Measurements from ENCODE around the gene TIAL1. TPM values are rescaled to one million over a fixed set of nuclear protein-coding genes. Genes with fewer than 3 reads are reported as not detected.

Gene TIAL1
- total and polyA plus RNA-seq, 10 of the 15 experiments (the other 5 are each of a cell fraction or from before 2014, with no cell fraction given) = 26.0 to 159 (median 62.8) TPM

GRCh38 chr10:119644994-119645393 lies 48.2 kb upstream of the TIAL1 start:
- no peaks in the 10 kb centered on the region; the same call in 2 of the 3 replicates for H3K9me3 ChIP-seq (replicated peaks; ENCODE audit: control insufficient read depth, insufficient read depth, low read length)
- H3K4me2 ChIP-seq (ENCODE audit: control insufficient read depth, insufficient read depth) = no peak overlapping the region
- DNase-seq (ENCODE audit: low read depth, low spot score) (no peak), ATAC-seq (no peak), FAIRE-seq (no peak)
- no TSS peak for BruUV-seq (replicated peaks)
- H4K20me1 ChIP-seq (ENCODE audit: control insufficient read depth, insufficient read depth) = no peaks in the 10 kb centered on the region
- ChIA-PET POLR2A (interaction anchor here (0.6 kb wide), 1 partner anchor 12 kb away, joined by 4 read pairs; no protein-coding TSS in a partner anchor), CTCF (interaction anchor here (0.6 to 1.2 kb wide), 3 partner anchors 19 to 939 kb away, joined by 3 to 4 read pairs (median 3); no protein-coding TSS in a partner anchor), SMC1A (ENCODE audit: uncharacterized antibody, unreplicated experiment) (no interaction called here), RAD21 (ENCODE audit: unreplicated experiment) (no interaction called here)
- no peaks in the 10 kb centered on the region for H3K27me3 ChIP-seq (replicated peaks in 1 of 2; ENCODE audit: control insufficient read depth in 2 of 2, insufficient read depth in 2 of 2, low read length in 1 of 2)
- H3K4me1 ChIP-seq (ENCODE audit: control insufficient read depth, insufficient read depth, low read length) = no peaks in the 10 kb centered on the region
- no peak overlapping the region for H3K27ac ChIP-seq (ENCODE audit: control insufficient read depth, insufficient read depth)
- 87% methylated on average over 3 of the region's 3 CpGs for WGBS (ENCODE audit: insufficient coverage, insufficient replicate concordance, low lambda C conversion rate, missing lambda C conversion rate)
- no peaks in the 10 kb centered on the region for H3K36me3 ChIP-seq (ENCODE audit: control insufficient read depth in 2 of 2, insufficient read depth in 2 of 2, low read length in 1 of 2)
- H3K9ac ChIP-seq (ENCODE audit: control insufficient read depth, insufficient read depth, low read length) = no peak overlapping the region
- TF ChIP-seq ZNF384 (IDR thresholded peaks at IDR 0.05; ENCODE audit: borderline replicate concordance, low read depth, low read length) = no peak
- TF ChIP-seq ZNF24 (IDR thresholded peaks at IDR 0.05) = no peak
- TF ChIP-seq NR2C2 (IDR thresholded peaks at IDR 0.05; ENCODE audit: borderline replicate concordance, control insufficient read depth, insufficient read length, low read depth) = no peak
- TF ChIP-seq CBX5 (IDR thresholded peaks at IDR 0.05; ENCODE audit: low read depth) = 0 out of 2 replicates have a peak, but pooled peaks have one; percentile 60
- TF ChIP-seq NFYA (IDR thresholded peaks at IDR 0.05; ENCODE audit: borderline replicate concordance, low read depth, low read length) = no peak
- no peak for TF ChIP-seq CREB1 (IDR thresholded peaks at IDR 0.05; ENCODE audit: low read depth)
- no peak overlapping the region for H3K4me3 ChIP-seq
- intact Hi-C loops (cut with micrococcal nuclease; ENCODE audit: unreplicated experiment) = no loop called here
- in situ Hi-C loops (cut with MboI) = no loop called here
- H2AFZ ChIP-seq (ENCODE audit: control insufficient read depth, low read depth, low read length) = no peak overlapping the region
- no peaks in the 10 kb centered on the region for H3K79me2 ChIP-seq (ENCODE audit: control insufficient read depth, insufficient read depth, low read length)

- no peaks in the 10 kb centered on the region for H3K79me2 ChIP-seq (ENCODE audit: control insufficient read depth, insufficient read depth, low read length)
- ChIA-PET RAD21 (ENCODE audit: unreplicated experiment) (interaction anchor here (0.5 kb wide), 1 partner anchor 59 kb away, joined by 5 read pairs; no protein-coding TSS in a partner anchor), SMC1A (ENCODE audit: uncharacterized antibody, unreplicated experiment) (interaction anchor here (0.8 to 1.8 kb wide), 4 partner anchors 15 to 43 kb away, joined by 3 to 4 read pairs (median 4); no protein-coding TSS in a partner anchor), CTCF (interaction anchor here (0.7 to 1.3 kb wide), 8 partner anchors 8 to 1708 kb away, joined by 3 to 4 read pairs (median 3); no protein-coding TSS in a partner anchor), POLR2A (no interaction called here)
- no peak overlapping the region for H3K4me3 ChIP-seq
- intact Hi-C loops (cut with micrococcal nuclease; ENCODE audit: unreplicated experiment) = no loop called here
- no peaks in the 10 kb centered on the region for H3K27me3 ChIP-seq (replicated peaks in 1 of 2; ENCODE audit: control insufficient read depth in 2 of 2, insufficient read depth in 2 of 2, low read length in 1 of 2)
- WGBS (ENCODE audit: insufficient coverage, insufficient replicate concordance, low lambda C conversion rate, missing lambda C conversion rate) = 39% methylated on average over 15 of the region's 15 CpGs
- H3K4me1 ChIP-seq (ENCODE audit: control insufficient read depth, insufficient read depth, low read length) = no peaks in the 10 kb centered on the region
- BruUV-seq (replicated peaks) = no TSS peak
- H3K9ac ChIP-seq (ENCODE audit: control insufficient read depth, insufficient read depth, low read length) = no peak overlapping the region
- no peak overlapping the region for H3K4me2 ChIP-seq (ENCODE audit: control insufficient read depth, insufficient read depth)
- no peak for DNase-seq (ENCODE audit: low read depth, low spot score)
- in situ Hi-C loops (cut with MboI) = no loop called here
- FAIRE-seq = no peak
- no peaks in the 10 kb centered on the region for H3K36me3 ChIP-seq (ENCODE audit: control insufficient read depth in 2 of 2, insufficient read depth in 2 of 2, low read length in 1 of 2)
- H3K9me3 ChIP-seq (replicated peaks; ENCODE audit: control insufficient read depth, insufficient read depth, low read length) = no peaks in the 10 kb centered on the region; the same call in 2 of the 3 replicates
- no peak overlapping the region for H2AFZ ChIP-seq (ENCODE audit: control insufficient read depth, low read depth, low read length)
- ATAC-seq = no peak
- H4K20me1 ChIP-seq (ENCODE audit: control insufficient read depth, insufficient read depth) = no peaks in the 10 kb centered on the region
- H3K27ac ChIP-seq (ENCODE audit: control insufficient read depth, insufficient read depth) = no peak overlapping the region
- no peak for TF ChIP-seq POLR2AphosphoS5 (IDR thresholded peaks at IDR 0.05; ENCODE audit: low read length)
- TF ChIP-seq SPI1 (IDR thresholded peaks at IDR 0.05; ENCODE audit: borderline replicate concordance, insufficient read depth, low read depth, low read length) = no peak
- no peak for TF ChIP-seq CBX5 (IDR thresholded peaks at IDR 0.05; ENCODE audit: low read depth)
- no peak for TF ChIP-seq CREB1 (IDR thresholded peaks at IDR 0.05; ENCODE audit: low read depth)
- no peak for TF ChIP-seq CBFB (IDR thresholded peaks at IDR 0.05; ENCODE audit: low read depth)
- no peak for TF ChIP-seq TCF3 (IDR thresholded peaks at IDR 0.05; ENCODE audit: borderline replicate concordance, insufficient read depth, low read depth, low read length)
- TF ChIP-seq CTCF (IDR thresholded peaks at IDR 0.05 in 2 of 3, conservative IDR thresholded peaks at IDR 0.05 in 1 of 3; ENCODE audit: control insufficient read depth in 2 of 3, extremely low read depth in 1 of 3, insufficient read depth in 1 of 3, low read depth in 3 of 3, low read length in 3 of 3) = 0 out of 6 replicates have a peak, but pooled peaks of 1 of the 3 experiments have one; percentile 3
- TF ChIP-seq WRNIP1 (IDR thresholded peaks at IDR 0.05; ENCODE audit: borderline replicate concordance, low read depth, low read length) = no peak
Observed at GRCh38 chr10:119644205-119644814, 47.5 kb upstream of the TIAL1 start.
